Measurements from ENCODE around the gene FCRL6. TPM values are rescaled to one million over a fixed set of nuclear protein-coding genes. Genes with fewer than 3 reads are reported as not detected.

Gene FCRL6
- total RNA-seq = not detected

GRCh38 chr1:159802111-159802510 is at the start of gene FCRL6:
TSS of gene FCRL6 (plus strand) at chr1:159802360. CDS start at chr1:159802425, 65 bp downstream.

GRCh38 chr1:159780583-159781582 is 21.3 kb upstream of the FCRL6 start, which contains the start of gene DUSP23:
TSS of gene DUSP23 (plus strand) at chr1:159780962. CDS start at chr1:159781101, 139 bp downstream.

GRCh38 chr1:159826441-159827101 is 24.4 kb downstream of the FCRL6 start, which contains the start of gene SLAMF8:
TSS of gene SLAMF8 (plus strand) at chr1:159826873. CDS start at chr1:159826899, 26 bp downstream.

GRCh38 chr1:159862557-159862956 is 60.4 kb downstream of the FCRL6 start, which contains the start of gene VSIG8:
TSS of gene VSIG8 (minus strand) at chr1:159862657. CDS start at chr1:159862521, 136 bp downstream.

Small RNA genes within 50 kb of the gene (small RNA-seq; reads per million reads assigned to genes)
- gene RF00570 = 0 to 0.09 reads per million in 2 donors

Other genes starting within 250 kb of the FCRL6 start
- gene APCS, start 214.5 kb upstream of the FCRL6 start, total RNA-seq = not detected
- not detected for gene CRP, start 87.8 kb upstream of the FCRL6 start, total RNA-seq
- gene DUSP23, start 21.4 kb upstream of the FCRL6 start, total RNA-seq = 10 to 100 TPM; 31.7 to 46.6 TPM
- under 1 TPM in 1 of 2 donors, not detected in 1; under 0.01 TPM for gene SLAMF8, start 24.5 kb downstream of the FCRL6 start, total RNA-seq
- gene VSIG8, start 60.3 kb downstream of the FCRL6 start, total RNA-seq = under 1 TPM in 1 of 2 donors, not detected in 1; under 0.01 TPM
- under 1 TPM; under 0.01 to 0.67 TPM for gene CFAP45, start 97.8 kb downstream of the FCRL6 start, total RNA-seq
- gene TAGLN2, start 123.1 kb downstream of the FCRL6 start, total RNA-seq = 100 to 1,000 TPM; 188 to 288 TPM
- under 1 TPM in 1 of 2 donors, not detected in 1; under 0.01 TPM for gene IGSF9, start 143.3 kb downstream of the FCRL6 start, total RNA-seq
- 10 to 100 TPM in 1 of 2 donors, 1 to 10 TPM in 1; 2.1 to 14.3 TPM for gene SLAMF9, start 151.9 kb downstream of the FCRL6 start, total RNA-seq
- gene PIGM, start 229.6 kb downstream of the FCRL6 start, total RNA-seq = 1 to 10 TPM; 4.8 to 5.0 TPM

All from melanocyte of skin (primary cell).